GM10248 (cell line): ENCODE results near the gene LCN12.

Source experiments
- CTCF ChIA-PET: fragments of 300-600 bp; sonication (Branson Sonifier 250); formaldehyde crosslinking; extraction: SDS; loops from one replicate; lab custom pipeline; 2021; ENCODE audit warnings: antibody characterized with exemption; lab: Yijun Ruan, JAX
- POLR2A ChIA-PET: fragments of 350-650 bp; sonication (Branson Sonifier 250); formaldehyde crosslinking; extraction: SDS; loops from one replicate; lab custom pipeline; 2020; ENCODE audit warnings: antibody characterized with exemption; lab: Yijun Ruan, JAX
- DNase-seq: peaks from one replicate; pipeline ENCODE4 v3.0.0; 2012; ENCODE audit errors: extremely low spot score
- TF ChIP-seq, protein P1 (sequence below): IDR thresholded peaks from 2 replicates; pipeline ENCODE4 v1.5.1; 2012; ENCODE audit warnings: mild to moderate bottlenecking, low read depth; ENCODE audit errors: extremely low read depth, missing control alignments, control extremely low read depth

Gene LCN12

DNA sequence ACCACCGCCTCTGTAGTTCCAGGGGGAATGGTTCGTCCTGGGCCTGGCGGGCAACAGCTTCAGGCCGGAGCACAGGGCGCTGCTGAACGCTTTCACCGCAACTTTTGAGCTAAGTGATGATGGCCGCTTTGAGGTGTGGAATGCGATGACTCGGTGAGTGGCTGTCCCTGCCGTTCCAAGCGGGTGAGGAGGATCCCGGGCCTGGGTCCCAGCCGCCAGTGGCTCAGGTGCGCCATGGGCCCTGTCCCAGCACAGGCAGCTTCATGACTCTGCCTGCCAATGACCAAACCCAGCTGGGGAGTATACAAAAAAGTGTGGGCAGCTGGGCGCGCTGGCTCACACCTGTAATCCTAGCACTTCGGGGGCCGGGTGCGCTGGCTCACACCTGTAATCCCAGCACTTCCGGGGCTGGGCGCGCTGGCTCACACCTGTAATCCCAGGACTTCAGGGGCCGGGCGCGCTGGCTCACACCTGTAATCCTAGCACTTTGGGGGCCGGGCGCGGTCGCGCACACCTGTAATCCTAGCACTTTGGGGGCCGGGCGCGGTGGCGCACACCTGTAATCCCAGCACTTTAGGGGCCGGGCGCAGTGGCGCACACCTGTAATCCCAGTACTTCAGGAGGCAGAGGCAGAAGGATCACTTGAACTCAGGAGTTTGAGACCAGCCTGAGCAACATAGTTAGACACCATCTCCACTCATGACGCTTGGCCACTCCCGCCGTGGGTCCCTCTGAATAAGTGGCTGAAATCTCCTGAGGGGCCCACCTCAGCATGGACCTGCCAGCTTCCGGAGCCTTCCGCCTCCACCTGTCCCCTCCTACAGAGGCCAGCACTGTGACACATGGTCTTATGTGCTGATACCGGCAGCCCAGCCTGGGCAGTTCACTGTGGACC lies 1.1 kb downstream of the LCN12 start:
- CTCF ChIA-PET = interaction anchor here (2.4 kb wide), 1 partner anchor 82 kb away, joined by 8 read pairs; no protein-coding TSS in a partner anchor
- TF ChIP-seq, protein P1, sequence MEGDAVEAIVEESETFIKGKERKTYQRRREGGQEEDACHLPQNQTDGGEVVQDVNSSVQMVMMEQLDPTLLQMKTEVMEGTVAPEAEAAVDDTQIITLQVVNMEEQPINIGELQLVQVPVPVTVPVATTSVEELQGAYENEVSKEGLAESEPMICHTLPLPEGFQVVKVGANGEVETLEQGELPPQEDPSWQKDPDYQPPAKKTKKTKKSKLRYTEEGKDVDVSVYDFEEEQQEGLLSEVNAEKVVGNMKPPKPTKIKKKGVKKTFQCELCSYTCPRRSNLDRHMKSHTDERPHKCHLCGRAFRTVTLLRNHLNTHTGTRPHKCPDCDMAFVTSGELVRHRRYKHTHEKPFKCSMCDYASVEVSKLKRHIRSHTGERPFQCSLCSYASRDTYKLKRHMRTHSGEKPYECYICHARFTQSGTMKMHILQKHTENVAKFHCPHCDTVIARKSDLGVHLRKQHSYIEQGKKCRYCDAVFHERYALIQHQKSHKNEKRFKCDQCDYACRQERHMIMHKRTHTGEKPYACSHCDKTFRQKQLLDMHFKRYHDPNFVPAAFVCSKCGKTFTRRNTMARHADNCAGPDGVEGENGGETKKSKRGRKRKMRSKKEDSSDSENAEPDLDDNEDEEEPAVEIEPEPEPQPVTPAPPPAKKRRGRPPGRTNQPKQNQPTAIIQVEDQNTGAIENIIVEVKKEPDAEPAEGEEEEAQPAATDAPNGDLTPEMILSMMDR = no peak
- POLR2A ChIA-PET = no interaction called here
- DNase-seq = no peak

DNA sequence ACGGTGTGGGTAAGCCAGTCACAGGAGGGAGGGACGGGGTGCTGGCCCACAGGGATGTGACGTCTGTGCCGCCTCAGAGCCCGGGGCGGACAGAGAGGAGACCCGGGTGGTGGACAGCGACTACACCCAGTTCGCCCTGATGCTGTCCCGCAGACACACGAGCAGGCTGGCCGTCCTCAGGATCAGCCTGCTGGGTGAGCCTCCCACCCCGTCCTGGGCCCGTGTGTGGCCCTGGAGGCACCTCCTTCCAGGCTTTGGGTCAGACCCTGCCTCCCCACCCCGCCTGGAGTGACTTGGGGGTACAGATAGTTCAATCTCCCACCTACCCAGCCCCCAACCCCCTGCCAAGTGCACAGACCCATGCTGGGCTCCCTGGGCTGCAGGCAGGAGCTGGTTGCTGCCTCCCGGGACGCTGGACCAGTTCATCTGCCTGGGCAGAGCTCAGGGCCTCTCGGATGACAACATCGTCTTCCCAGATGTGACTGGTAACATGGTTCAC lies 1.7 kb downstream of the LCN12 start:
- CTCF ChIA-PET = interaction anchor here (2.4 kb wide), 1 partner anchor 81 kb away, joined by 8 read pairs; no protein-coding TSS in a partner anchor
- TF ChIP-seq, protein P1 = no peak
- POLR2A ChIA-PET = no interaction called here

DNA sequence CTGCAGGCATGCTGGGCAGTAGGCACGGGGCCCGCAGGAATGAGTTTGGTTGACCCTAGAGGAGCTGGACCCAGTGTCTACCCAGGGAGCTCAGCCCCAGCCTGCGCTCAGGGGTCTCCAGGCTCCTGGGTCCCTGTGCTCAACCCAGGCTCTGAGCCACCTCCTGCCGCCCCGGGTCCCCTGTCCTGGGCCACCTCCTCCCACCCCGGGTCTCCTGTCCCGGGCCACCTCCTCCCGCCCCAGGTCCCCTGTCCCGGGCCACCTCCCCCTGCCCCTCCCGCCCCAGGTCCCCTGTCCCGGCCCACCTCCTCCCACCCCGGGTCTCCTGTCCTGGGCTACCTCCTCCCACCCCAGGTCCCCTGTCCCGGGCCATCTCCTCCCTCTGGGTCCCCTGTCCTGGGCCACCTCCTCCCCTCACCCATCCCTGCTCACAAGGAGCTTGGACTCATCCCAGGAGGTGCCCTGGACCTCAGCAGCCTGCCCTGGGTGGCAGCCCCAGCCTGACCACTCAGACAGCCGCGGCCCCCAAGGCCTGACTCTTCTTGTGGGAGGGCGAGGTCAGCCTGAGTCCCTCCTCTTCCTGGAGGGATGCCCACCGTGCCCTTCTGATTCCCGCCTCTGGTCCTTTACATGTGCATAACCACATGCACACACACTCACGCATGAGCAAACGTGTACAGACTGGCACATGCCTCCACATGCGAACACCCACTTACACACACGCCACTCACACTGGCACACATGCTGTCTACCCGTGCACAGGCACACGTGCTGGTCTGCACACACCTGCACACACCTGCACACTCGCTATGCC lies 2.4 kb downstream of the LCN12 start:
- DNase-seq = no peak
- ChIA-PET POLR2A (no interaction called here), CTCF (interaction anchor here (0.6 to 2.4 kb wide), 2 partner anchors 81 to 139 kb away, joined by 3 to 8 read pairs; no protein-coding TSS in a partner anchor)
- TF ChIP-seq, protein P1 = no peak

More for the DNA sequence above, 1.7 kb downstream of the LCN12 start:
- DNase-seq = no peak

DNA sequence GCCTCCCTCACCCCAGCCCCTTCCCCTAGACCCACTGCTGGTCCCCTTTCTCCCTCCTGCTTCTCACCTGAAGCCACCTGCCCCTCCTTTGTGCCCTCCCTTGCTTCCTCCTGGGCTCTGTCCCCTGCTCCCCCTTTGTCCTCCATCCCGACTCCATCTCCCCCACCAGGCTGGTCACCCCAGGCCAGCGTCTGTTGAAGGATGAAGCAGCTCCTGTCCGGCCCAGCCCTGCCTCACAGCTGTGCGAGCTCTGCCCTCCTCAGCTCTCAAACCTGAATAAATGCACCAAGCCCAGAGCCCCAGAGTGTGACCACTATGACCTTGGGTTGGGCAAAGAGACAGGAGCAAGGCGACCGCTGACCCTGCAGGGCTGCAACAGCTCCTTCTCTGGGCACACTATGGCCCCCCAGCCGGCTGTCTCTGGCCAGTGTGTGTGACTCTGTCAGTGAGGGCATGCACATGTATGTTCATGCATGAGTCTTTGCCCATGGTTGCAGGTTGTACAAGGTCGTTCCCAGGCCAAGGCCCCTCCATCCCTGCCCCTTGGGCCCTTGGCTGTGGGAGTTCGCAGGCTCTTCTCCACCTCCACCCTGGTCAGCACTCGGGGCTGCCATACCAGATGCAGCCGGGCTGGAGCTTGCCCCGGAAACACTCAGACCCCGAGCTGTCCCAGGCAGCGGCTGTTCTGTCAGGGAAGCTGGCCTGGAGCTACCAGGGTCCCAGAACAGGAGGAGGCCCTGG lies 3.3 kb downstream of the LCN12 start:
- POLR2A ChIA-PET = no interaction called here
- TF ChIP-seq, protein P1 = no peak
- CTCF ChIA-PET = interaction anchor here (0.6 kb wide), 1 partner anchor 140 kb away, joined by 3 read pairs; no protein-coding TSS in a partner anchor
- no peak for DNase-seq

DNA sequence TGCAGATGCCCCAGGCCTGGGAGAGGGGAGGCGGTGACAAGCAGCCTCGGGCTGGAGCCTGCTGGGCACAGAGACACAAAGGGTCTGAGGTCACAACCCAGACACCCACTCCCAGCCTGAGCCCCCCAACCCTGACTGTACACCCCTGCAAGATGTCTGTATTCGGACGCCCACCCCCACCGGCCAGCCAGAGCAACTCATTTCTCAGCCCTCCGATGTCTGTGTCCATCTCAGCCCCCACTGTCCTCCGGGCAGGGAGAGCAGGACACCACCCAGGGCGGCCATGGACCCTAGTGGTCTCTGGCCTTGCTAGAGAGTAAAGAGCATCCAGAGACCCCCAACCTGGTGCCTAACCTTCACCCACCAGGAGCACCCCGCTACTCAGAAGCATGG lies 3.9 kb downstream of the LCN12 start:
- ChIA-PET POLR2A (no interaction called here), CTCF (no interaction called here)
- TF ChIP-seq, protein P1 = no peak
- no peak for DNase-seq
